MM.1S (cell line): ENCODE results near the gene NEBL.

ENCODE experiments used
- DNase-seq: peaks from one replicate; pipeline ENCODE4 v3.0.0-alpha.2; 2015
- H2AFZ ChIP-seq: fragments of 300-600 bp; sonication (generic); 2 replicates; pipeline ENCODE4 v1.6.0; 2016; ENCODE audit warnings: antibody characterized with exemption, low read length
- H3F3A ChIP-seq: fragments of 300-600 bp; sonication (generic); 2 replicates; pipeline ENCODE4 v1.6.1; 2016; ENCODE audit warnings: mild to moderate bottlenecking, antibody characterized with exemption, low read length, moderate library complexity, mixed read lengths; ENCODE audit not compliant: insufficient read depth
- H3K27ac ChIP-seq: fragments of 300-600 bp; sonication (generic); 2 replicates; pipeline ENCODE4 v1.5.1; 2016; ENCODE audit warnings: mild to moderate bottlenecking, low read length
- H3K27me3 ChIP-seq: fragments of 300-600 bp; sonication (generic); replicated peaks from 2 replicates; pipeline ENCODE4 v1.6.0; 2016; ENCODE audit warnings: low read length; ENCODE audit not compliant: insufficient read depth
- H3K36me3 ChIP-seq: fragments of 300-600 bp; sonication (generic); replicated peaks from 2 replicates; pipeline ENCODE4 v1.6.1; 2016; ENCODE audit warnings: mild to moderate bottlenecking, low read length, mixed read lengths; ENCODE audit not compliant: insufficient read depth
- H3K4me1 ChIP-seq: fragments of 300-600 bp; sonication (generic); 2 replicates; pipeline ENCODE4 v1.6.1; 2016; ENCODE audit warnings: low read length, mixed read lengths
- H3K4me2 ChIP-seq: fragments of 300-600 bp; sonication (generic); 2 replicates; pipeline ENCODE4 v1.6.0; 2016; ENCODE audit warnings: low read depth, low read length
- H3K4me3 ChIP-seq: fragments of 300-600 bp; sonication (generic); 2 replicates; pipeline ENCODE4 v1.5.1; 2016; ENCODE audit warnings: low read length, mixed read lengths
- H3K79me2 ChIP-seq: fragments of 300-600 bp; sonication (generic); 2 replicates; pipeline ENCODE4 v1.6.1; 2016; ENCODE audit warnings: mixed run types, low read length, mixed read lengths
- H3K9ac ChIP-seq: fragments of 300-600 bp; sonication (generic); 2 replicates; pipeline ENCODE4 v1.6.1; 2016; ENCODE audit warnings: low read length, mixed read lengths
- H3K9me2 ChIP-seq: fragments of 300-600 bp; sonication (generic); replicated peaks from 2 replicates; pipeline ENCODE4 v1.6.1; 2016; ENCODE audit warnings: mild to moderate bottlenecking, low read length, mixed read lengths; ENCODE audit not compliant: insufficient read depth
- H3K9me3 ChIP-seq: fragments of 300-600 bp; sonication (generic); replicated peaks from 2 replicates; pipeline ENCODE4 v1.6.1; 2016; ENCODE audit warnings: mild to moderate bottlenecking, low read length, mixed read lengths; ENCODE audit not compliant: insufficient read depth
- H4K20me1 ChIP-seq: fragments of 300-600 bp; sonication (generic); 2 replicates; pipeline ENCODE4 v1.6.1; 2016; ENCODE audit warnings: mild to moderate bottlenecking, low read length, moderate library complexity, mixed read lengths; ENCODE audit not compliant: insufficient read depth
- CTCF ChIP-seq: fragments of 300-600 bp; sonication (generic); IDR thresholded peaks from 2 replicates; pipeline ENCODE4 v1.5.1; 2016; ENCODE audit warnings: antibody characterized with exemption, low read length, mixed read lengths
- EZH2 ChIP-seq: fragments of 300-600 bp; sonication (generic); optimal IDR thresholded peaks from 2 replicates; pipeline ENCODE3; 2017; ENCODE audit warnings: low read depth, mild to moderate bottlenecking, antibody characterized with exemption, low read length, mixed read lengths
- EZH2phosphoT487 ChIP-seq: fragments of 300-600 bp; sonication (generic); IDR thresholded peaks from 2 replicates; pipeline ENCODE4 v1.6.1; 2018; ENCODE audit warnings: antibody characterized with exemption, low read length

Gene NEBL

GRCh38 chr10:20841419-20841818 lies 55.7 kb downstream of the NEBL start:
- Histone ChIP-seq H2AFZ (no peak overlapping the region), H3F3A (no peaks in the 10 kb centered on the region), H3K27ac (no peak overlapping the region), H3K27me3 (no peaks in the 10 kb centered on the region), H3K79me2 (no peaks in the 10 kb centered on the region), H3K9ac (no peak overlapping the region), H3K9me2 (no peaks in the 10 kb centered on the region), H4K20me1 (no peaks in the 10 kb centered on the region), H3K4me3 (no peak overlapping the region), H3K9me3 (no peaks in the 10 kb centered on the region), H3K36me3 (no peaks in the 10 kb centered on the region), H3K4me2 (no peak overlapping the region), H3K4me1 (no peaks in the 10 kb centered on the region)
- no peak for TF ChIP-seq CTCF
- no peak for TF ChIP-seq EZH2
- TF ChIP-seq EZH2phosphoT487: no peak
- DNase-seq: no peak

GRCh38 chr10:20839910-20840309 lies 57.2 kb downstream of the NEBL start:
- no peak overlapping the region for H3K27ac ChIP-seq
- no peaks in the 10 kb centered on the region for H3K79me2 ChIP-seq
- TF ChIP-seq CTCF (no peak), EZH2 (no peak), EZH2phosphoT487 (no peak)
- no peak for DNase-seq
- no peaks in the 10 kb centered on the region for H4K20me1 ChIP-seq
- no peaks in the 10 kb centered on the region for H3K9me2 ChIP-seq
- H3K36me3 ChIP-seq: no peaks in the 10 kb centered on the region
- no peaks in the 10 kb centered on the region for H3K4me1 ChIP-seq
- no peak overlapping the region for H3K9ac ChIP-seq
- H3K4me2 ChIP-seq: no peak overlapping the region
- no peak overlapping the region for H3K4me3 ChIP-seq
- no peaks in the 10 kb centered on the region for H3K27me3 ChIP-seq
- no peak overlapping the region for H2AFZ ChIP-seq
- H3K9me3 ChIP-seq: no peaks in the 10 kb centered on the region
- no peaks in the 10 kb centered on the region for H3F3A ChIP-seq

GRCh38 chr10:20839141-20839540 lies 58.0 kb downstream of the NEBL start:
- Histone ChIP-seq H4K20me1 (no peaks in the 10 kb centered on the region), H3K36me3 (no peaks in the 10 kb centered on the region), H3K9me2 (no peaks in the 10 kb centered on the region), H3F3A (no peaks in the 10 kb centered on the region), H3K27me3 (no peaks in the 10 kb centered on the region), H3K9me3 (no peaks in the 10 kb centered on the region), H3K4me1 (no peaks in the 10 kb centered on the region), H2AFZ (no peak overlapping the region), H3K79me2 (no peaks in the 10 kb centered on the region), H3K9ac (no peak overlapping the region), H3K27ac (no peak overlapping the region), H3K4me3 (no peak overlapping the region), H3K4me2 (no peak overlapping the region)
- TF ChIP-seq CTCF (no peak), EZH2phosphoT487 (no peak)
- DNase-seq: no peak

GRCh38 chr10:20836401-20836800 lies 60.7 kb downstream of the NEBL start:
- TF ChIP-seq EZH2 (no peak), CTCF (no peak), EZH2phosphoT487 (no peak)
- Histone ChIP-seq H4K20me1 (no peaks in the 10 kb centered on the region), H3K9me3 (no peaks in the 10 kb centered on the region), H3K9me2 (no peaks in the 10 kb centered on the region), H3K9ac (no peak overlapping the region), H3K4me1 (no peaks in the 10 kb centered on the region), H3K79me2 (no peaks in the 10 kb centered on the region), H3K27me3 (no peaks in the 10 kb centered on the region), H3K4me3 (no peak overlapping the region), H3F3A (no peaks in the 10 kb centered on the region), H2AFZ (no peak overlapping the region), H3K27ac (no peak overlapping the region), H3K36me3 (no peaks in the 10 kb centered on the region), H3K4me2 (no peak overlapping the region)
- DNase-seq: no peak
